ENCODE measurements around the gene NUDT21. TPM values are rescaled to one million over a fixed set of nuclear protein-coding genes. Genes with fewer than 3 reads are reported as not detected.

Gene NUDT21
- total and polyA plus RNA-seq, 2 of the 8 experiments (the other 6 are each of a cell fraction or from before 2014, with no cell fraction given): 78.1 to 277 TPM

DNA sequence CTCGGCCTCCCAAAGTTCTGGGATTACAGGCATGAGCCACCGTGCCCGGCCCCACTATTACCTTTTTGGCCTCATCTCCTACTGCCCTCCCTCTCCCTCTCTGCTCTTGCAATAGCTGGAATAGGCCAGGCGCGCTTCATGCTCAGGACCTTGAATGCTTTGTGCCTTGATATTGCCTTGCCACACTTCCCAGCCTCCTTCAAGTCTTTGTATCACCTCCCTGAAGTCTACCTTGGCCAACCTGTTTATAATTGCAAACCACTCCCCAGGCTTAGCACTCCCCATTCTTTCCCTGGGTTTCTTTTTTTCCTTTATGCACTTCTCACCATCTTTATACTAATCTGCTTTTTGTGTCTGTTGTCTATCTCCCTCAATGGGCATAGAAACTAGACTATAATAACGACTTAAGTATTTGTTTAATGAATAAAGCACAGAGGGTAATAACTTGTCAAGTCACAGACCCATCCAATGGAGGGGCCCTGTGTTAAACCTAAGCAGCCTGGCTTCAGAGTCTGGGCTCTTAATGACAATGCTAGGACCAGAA, 6.9 kb upstream of the NUDT21 start (continued):
- no peak for TF ChIP-seq HDAC2 (IDR thresholded peaks at IDR 0.05; ENCODE audit: borderline replicate concordance in 1 of 2, low read depth in 2 of 2, low read length in 2 of 2)
- no peak for TF ChIP-seq TEAD4 (IDR thresholded peaks at IDR 0.05; ENCODE audit: low read depth, low read length)
- TF ChIP-seq SP2 (IDR thresholded peaks at IDR 0.05; ENCODE audit: low read length): no peak
- TF ChIP-seq SIRT6 (IDR thresholded peaks at IDR 0.05; ENCODE audit: low read length): no peak
- no peak for TF ChIP-seq CHD1 (IDR thresholded peaks at IDR 0.05; ENCODE audit: low read depth, low read length)

All from H1 (cell line).